LoVo (cell line): ENCODE data around the gene PTH2.
"Not testable (repeated sequence)": the region's sequence is repeated elsewhere in the genome, so short reads cannot be mapped to it uniquely, and the experiment has no call there.

Source experiments
- DNase-seq: peaks from one replicate; pipeline ENCODE4 v3.0.0-alpha.2; 2016; ENCODE audit warnings: low spot score

Gene PTH2

DNA sequence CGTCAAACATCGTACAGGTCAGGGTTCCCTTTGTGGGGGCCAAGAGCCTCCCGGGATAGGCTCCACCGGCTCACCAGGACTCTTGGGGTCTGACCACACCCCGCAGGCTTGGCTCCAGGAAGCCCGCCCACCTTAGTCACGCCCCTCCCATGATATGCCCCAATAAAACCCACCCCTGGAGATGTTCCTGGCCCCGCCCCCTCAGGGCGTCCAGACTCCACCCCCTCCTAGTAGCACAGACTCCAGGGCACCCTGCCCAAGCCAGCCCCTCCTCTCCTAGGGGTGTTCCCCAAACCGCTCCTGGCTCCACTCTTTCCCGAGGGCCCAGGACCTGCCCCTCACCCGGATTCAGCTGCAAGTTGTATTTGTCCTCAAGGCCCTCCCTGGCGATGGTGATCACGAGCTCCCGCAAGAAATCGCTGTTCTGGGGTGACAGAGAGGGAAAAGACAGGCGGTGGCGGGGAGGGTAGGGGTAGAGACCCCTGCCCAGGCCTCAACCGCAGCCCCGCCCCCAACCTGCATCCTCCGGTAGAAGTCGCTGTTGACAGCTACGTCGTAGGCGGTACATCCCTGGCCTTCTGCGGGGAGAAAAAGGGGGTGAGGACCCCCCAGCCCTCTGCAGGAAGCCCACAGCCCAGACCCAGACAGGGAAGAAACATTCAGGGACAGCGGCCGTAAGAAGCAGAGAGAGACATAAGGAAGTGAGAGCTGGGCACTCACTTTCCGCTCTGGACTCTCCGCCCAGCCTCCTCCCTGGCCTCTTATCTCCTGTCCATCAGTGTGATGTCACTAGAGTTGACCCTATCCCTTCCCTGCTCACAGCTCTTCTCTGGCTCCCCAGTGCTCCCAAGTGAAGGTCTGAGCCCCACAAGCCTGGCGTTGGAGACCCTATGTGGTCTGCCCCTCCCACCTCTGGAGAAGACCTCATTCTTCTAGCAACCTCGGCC, 24.5 kb upstream of the PTH2 start:
- DNase-seq: no peak

- no peak for DNase-seq
Measured at GRCh38 chr19:49445997-49446396, 22.8 kb upstream of the PTH2 start.

DNA sequence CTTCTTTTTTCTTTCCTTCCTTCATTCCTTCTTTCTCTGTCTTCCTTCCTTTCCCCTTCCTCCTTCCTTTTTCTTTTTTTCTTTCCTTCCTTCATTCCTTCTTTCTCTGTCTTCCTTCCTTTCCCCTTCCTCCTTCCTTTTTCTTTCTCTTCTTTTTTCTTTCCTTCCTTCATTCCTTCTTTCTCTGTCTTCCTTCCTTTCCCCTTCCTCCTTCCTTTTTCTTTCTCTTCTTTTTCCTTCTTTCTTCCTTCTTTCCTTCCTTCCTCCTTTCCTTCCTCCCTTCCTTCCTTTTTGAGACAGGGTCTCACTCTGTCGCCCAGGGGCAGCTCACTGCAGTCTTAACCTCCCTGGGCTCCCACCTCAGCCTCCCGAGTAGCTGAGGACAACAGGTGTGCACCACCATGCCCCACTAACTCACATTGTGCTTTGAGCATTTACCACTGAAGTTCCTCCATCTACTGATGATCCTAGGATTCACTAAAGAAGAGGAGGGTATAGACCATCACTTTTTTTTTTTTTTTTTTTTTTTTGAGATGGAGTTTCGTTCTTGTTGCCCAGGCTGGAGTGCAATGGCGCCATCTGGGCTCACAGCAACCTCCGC, 21.0 kb upstream of the PTH2 start:
- not testable (repeated sequence) for DNase-seq

DNA sequence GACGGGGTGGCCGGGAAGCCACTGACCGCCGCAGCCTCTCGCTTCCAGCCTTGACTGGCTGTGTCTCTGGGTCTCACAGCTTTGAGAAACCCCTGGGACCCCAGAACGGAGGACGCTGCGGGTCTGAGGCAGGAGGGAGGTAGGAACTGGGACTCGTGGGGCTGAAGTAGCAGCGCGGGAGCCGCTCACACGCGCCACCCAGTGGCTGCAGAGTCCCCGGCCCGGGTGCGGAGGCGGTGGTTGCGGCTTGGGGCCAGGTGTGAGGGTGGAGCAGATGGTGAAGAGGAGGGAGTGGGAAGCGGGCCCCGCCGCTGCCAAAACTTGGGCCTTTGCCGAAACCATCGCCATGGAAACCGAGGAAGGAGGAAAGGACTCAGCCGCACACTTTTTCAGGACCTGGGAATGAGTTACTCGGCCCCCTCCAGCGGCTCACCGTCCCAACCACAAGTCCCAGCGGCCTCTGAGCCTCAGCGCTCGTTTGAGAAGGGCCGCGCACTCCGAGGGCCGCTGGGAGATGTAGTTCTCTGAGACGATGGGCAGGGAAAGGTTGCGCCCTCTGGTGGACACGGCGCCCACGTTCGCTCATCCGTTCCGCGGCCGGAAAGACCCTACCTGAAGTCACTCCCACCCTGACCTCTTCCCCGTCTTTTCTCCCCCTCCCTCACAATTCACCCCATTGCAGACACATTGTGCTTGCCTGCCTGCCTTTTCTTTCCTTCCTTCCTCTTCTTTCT, 20.3 kb upstream of the PTH2 start:
- peak; percentile 96 for DNase-seq

- DNase-seq: peak; percentile 93
Measured at GRCh38 chr19:49442771-49443365, 19.6 kb upstream of the PTH2 start.

GRCh38 chr19:49442354-49442753, 19.1 kb upstream of the PTH2 start:
- DNase-seq: no peak

DNA sequence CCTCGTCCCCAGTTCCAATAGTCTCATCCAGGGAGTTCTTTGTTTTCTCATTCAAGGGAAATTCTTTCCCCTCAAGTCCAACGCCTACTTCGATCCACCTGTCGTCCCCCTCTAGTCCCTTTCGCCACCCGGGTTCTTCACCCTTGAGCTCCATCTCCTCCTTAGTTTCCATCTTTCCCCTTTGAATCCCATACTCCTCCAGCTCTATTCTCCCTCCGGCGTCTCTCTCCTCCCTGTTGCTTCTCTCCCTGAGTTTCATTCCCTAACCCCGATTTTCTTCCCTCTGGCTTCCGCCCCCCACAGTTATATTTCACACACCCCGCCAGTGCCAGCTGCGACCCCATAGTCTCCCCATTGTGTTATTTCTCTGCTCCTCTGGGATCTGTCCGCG, 18.7 kb upstream of the PTH2 start:
- no peak for DNase-seq

GRCh38 chr19:49441210-49441959, 18.1 kb upstream of the PTH2 start, which contains the start of gene SLC17A7:
Gene SLC17A7, minus strand, starts transcription at chr19:49441527. Its CDS starts 148 bp downstream, at chr19:49441379.
- peak; percentile 56 for DNase-seq

DNA sequence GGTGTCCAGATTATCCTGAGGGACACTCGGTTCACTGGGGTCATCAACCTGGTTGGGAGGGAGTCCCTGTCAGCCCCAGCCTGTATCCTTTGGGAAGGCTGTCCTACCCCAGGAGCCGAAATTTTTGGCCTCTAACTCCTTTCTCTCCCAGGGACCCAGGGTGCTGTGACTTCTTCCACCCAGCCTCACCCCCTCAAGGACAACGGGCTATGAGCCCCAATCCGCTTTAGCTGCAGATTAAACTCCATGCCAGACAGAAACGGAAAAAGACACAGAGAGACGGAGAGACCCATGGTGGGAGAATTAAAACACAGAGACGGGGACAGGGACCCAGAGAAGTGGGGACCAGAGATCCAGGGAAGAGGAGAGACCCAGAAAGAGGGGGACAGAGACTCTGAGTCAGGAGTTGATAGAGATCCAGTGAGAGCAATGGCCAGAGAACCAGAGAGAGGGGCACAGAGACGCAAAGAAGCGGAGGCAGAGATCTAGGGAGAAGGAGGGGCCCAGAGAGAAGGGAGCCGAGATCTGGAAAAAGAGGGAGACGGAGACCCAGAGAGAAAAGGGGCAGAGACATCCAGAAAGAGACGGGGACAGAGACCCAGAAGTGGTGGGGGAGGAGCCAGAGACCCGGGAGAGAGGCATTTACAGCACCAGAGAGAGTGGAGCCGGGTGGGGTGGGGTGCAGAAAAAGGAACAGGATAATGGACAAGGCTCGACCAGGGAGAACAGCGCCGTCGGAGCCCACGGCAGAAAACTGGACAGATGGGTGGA, 17.4 kb upstream of the PTH2 start:
- DNase-seq: no peak

- DNase-seq: no peak
Measured at GRCh38 chr19:49439836-49440235, 16.6 kb upstream of the PTH2 start.

- DNase-seq: no peak
Measured at GRCh38 chr19:49438261-49438660, 15.0 kb upstream of the PTH2 start.

DNA sequence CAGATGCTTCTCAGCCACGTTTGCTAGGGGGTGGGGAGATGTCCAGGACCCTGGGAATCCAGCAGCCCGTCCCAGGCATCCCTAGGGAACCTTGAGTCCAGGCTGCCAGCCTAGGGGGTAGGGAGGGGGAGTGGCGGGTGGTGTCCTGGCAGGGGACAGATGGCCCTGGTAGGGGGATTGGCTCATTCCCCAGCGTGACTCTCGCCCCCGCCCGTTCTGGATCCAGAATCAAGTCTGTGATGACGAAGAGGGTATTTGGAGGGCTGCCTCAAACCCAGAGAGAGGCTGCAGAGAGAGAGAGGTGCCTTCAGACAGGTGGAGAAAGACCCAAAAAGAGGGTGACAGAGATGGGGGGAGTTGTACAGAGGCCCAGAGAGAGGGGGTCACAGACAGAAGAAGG, 14.0 kb upstream of the PTH2 start:
- no peak for DNase-seq

DNA sequence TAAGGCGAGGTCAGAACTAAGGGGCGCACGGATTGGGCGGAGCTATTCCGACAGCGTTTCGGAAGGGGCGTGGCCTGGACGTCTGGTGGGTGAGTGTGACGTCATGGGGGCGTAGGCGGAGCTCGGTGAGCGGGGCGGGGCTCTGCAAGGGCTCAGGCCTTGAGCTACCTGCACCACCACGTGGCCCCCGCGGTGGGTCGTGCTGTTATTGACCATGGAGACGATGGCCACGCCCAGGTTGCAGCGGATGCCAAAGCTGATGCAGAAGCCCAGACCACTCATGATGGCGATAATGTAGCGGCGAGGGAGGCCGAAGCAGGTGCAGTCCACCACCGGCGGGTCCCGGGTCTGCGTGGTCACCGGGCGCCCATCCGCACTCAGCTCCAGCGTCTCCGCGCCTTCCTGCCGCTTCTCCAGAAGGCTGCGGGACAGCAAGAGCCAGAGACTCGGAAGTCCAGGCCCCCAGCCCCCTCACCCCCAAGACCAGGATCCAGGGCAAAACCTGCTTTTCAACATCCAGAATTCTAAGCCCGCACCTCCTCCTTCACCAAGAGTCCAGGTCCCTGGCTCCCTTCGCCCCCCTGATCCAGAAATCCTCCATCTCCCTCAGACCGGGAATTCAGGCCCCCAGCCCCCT, 13.3 kb upstream of the PTH2 start:
- no peak for DNase-seq

- DNase-seq: no peak
Measured at GRCh38 chr19:49435670-49436069, 12.4 kb upstream of the PTH2 start.

GRCh38 chr19:49434907-49435583, 11.8 kb upstream of the PTH2 start:
- no peak for DNase-seq

DNA sequence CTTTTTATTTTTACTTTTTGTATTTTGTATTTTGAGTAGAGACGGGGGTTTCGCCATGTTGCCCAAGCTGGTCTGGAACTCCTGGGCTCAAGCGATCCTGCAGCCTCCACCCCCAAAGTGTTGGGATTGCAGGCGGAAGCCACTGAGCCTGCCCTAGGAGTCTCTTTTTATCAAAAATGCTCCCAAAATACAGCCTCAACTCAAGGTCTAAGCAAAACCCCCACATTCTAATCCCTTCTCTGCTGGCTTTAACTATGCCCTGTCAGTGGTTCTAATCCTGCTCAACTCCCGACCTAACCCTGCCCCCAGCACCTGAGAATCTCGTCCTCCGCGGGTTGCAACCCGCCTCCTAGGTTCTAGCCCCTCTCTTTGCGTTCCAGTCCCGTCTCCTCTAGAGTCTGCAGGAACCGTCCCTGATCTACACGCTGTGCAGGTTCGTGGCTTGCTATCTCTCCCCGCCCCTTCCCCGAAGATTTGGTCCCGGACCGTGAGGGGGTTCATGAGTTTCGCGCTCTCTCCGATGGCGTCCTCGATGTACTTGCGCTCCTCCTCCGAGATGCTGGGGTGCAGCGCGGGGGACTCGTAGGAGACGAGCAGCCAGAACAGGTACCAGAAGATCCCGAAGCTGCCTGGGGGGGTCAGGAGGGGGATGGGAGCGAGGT, 10.1 kb upstream of the PTH2 start:
- DNase-seq: no peak

GRCh38 chr19:49432141-49433073, 9.2 kb upstream of the PTH2 start:
- DNase-seq: no peak

DNA sequence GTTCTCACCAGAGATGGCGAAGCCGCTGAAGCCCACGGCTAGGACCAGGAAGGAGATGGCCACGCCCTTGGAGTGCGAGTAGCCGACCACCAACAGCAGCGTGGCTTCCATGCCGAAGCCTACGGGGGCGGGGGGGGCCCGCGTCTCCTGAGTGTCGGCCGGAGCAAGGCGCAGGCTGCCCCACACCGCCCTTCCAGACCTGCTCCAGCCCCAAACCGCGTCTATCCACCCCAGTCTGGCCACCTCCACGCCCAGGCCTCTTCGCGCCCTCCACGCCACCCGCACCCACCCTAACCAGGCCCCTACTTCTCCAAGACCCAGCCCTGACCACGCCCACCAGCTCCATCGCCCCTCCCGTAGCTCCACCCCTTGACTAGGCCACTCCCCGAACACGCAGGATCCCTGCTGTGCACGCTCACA, 8.1 kb upstream of the PTH2 start:
- no peak for DNase-seq
